H1 (cell line): ENCODE results near the gene PCYT2. TPM values are rescaled to one million over a fixed set of nuclear protein-coding genes. Genes with fewer than 3 reads are reported as not detected.

Source experiments
- CTCF ChIA-PET: fragments of 300-600 bp; sonication (Branson Sonifier 250); formaldehyde crosslinking; loops from one replicate; lab custom pipeline; 2021; ENCODE audit not compliant: partially characterized antibody; lab: Charles Lee
- POLR2A ChIA-PET: fragments of 300-600 bp; sonication (Branson Sonifier 250); formaldehyde crosslinking; loops from one replicate; lab custom pipeline; 2021; ENCODE audit warnings: inconsistent platforms; ENCODE audit not compliant: partially characterized antibody; lab: Charles Lee
- DNase-seq, 2 experiments: peaks; one replicate each; pipeline versions ENCODE4 v3.0.0 to v3.0.0-alpha.2; 2010 to 2022; ENCODE audit warnings: low spot score in 2 of 2, low read depth in 1 of 2, mixed read lengths in 1 of 2
- FAIRE-seq: peaks from 2 replicates; lab custom pipeline; 2011; peaks lifted over from hg19 to GRCh38; lab: Jason Lieb, UNC
- H2AFZ ChIP-seq: 2 replicates; pipeline ENCODE4 v1.8.1; 2012; ENCODE audit warnings: low read length, inconsistent platforms
- H2AK5ac ChIP-seq: 2 replicates; pipeline ENCODE4 v1.6.1; 2013; ENCODE audit warnings: low read depth, low read length
- H2BK120ac ChIP-seq: replicated peaks from 2 replicates; pipeline ENCODE3; 2013; ENCODE audit warnings: low read depth, low read length, inconsistent platforms
- H2BK12ac ChIP-seq: 2 replicates; pipeline ENCODE4 v1.6.1; 2013; ENCODE audit warnings: low read depth, low read length
- H2BK15ac ChIP-seq: 2 replicates; pipeline ENCODE4 v1.6.1; 2013; ENCODE audit warnings: low read length
- H2BK20ac ChIP-seq: 2 replicates; pipeline ENCODE4 v1.6.1; 2013; ENCODE audit warnings: low read length
- H2BK5ac ChIP-seq: 2 replicates; pipeline ENCODE4 v1.6.1; 2013; ENCODE audit warnings: low read depth, low read length
- H3K14ac ChIP-seq: 2 replicates; pipeline ENCODE4 v1.6.1; 2013; ENCODE audit warnings: inconsistent platforms; ENCODE audit not compliant: insufficient read length
- H3K18ac ChIP-seq: 2 replicates; pipeline ENCODE4 v1.6.1; 2013; ENCODE audit warnings: low read length; ENCODE audit errors: extremely low read depth
- H3K23ac ChIP-seq: 2 replicates; pipeline ENCODE4 v1.6.1; 2013; ENCODE audit warnings: inconsistent platforms; ENCODE audit not compliant: insufficient read length
- H3K23me2 ChIP-seq: 2 replicates; pipeline ENCODE4 v1.6.1; 2013; ENCODE audit warnings: low read depth, low read length
- H3K27ac ChIP-seq: 2 replicates; pipeline ENCODE4 v1.6.1; 2011; ENCODE audit warnings: low read depth, low read length, inconsistent platforms
- H3K27me3 ChIP-seq, 4 experiments: replicated peaks in 1 of 4; 1 replicate in 1 of 4; 2 replicates in 3 of 4; pipeline versions ENCODE4 v1.6.1 to v1.8.1; 2011 to 2013; ENCODE audit warnings: low read length in 3 of 4, mild to moderate bottlenecking in 3 of 4, inconsistent platforms in 2 of 4, mixed read lengths in 2 of 4, moderate library complexity in 1 of 4; ENCODE audit not compliant: control insufficient read depth in 3 of 4, insufficient read depth in 3 of 4; ENCODE audit errors: extremely low read depth in 1 of 4
- H3K36me3 ChIP-seq, 4 experiments: 2 replicates each; pipeline versions ENCODE4 v1.6.1 to v1.8.1; 2011 to 2013; ENCODE audit warnings: mild to moderate bottlenecking in 4 of 4, low read length in 3 of 4, moderate library complexity in 2 of 4, control low read depth in 1 of 4, inconsistent platforms in 1 of 4; ENCODE audit not compliant: insufficient read depth in 4 of 4, control insufficient read depth in 2 of 4
- H3K4ac ChIP-seq: replicated peaks from 2 replicates; pipeline ENCODE3; 2013; ENCODE audit warnings: low read length, low read depth, mixed read lengths, inconsistent platforms; ENCODE audit not compliant: insufficient read length
- H3K4me1 ChIP-seq, 4 experiments: replicated peaks in 1 of 4; 1 replicate in 1 of 4; 2 replicates in 3 of 4; pipeline versions ENCODE4 v1.6.1 to v1.8.1; 2011 to 2013; ENCODE audit warnings: low read length in 3 of 4, inconsistent platforms in 2 of 4, mixed read lengths in 1 of 4; ENCODE audit not compliant: insufficient read depth in 4 of 4, control insufficient read depth in 3 of 4
- H3K4me2 ChIP-seq, 2 experiments: 2 replicates each; pipeline versions ENCODE4 v1.6.1 to v1.8.1; 2011 to 2013; ENCODE audit warnings: low read depth in 2 of 2, low read length in 2 of 2, control low read depth in 1 of 2, inconsistent platforms in 1 of 2, mild to moderate bottlenecking in 1 of 2; ENCODE audit not compliant: insufficient read depth in 1 of 2
- H3K4me3 ChIP-seq, 4 experiments: fragments of 200-600, 300-600 bp in 1 of 4; sonication (generic), shearing (Covaris generic), sonication (Bioruptor Twin) in 1 of 4; 2 replicates each; pipeline versions ENCODE4 v1.5.1 to v1.8.1; 2011 to 2016; ENCODE audit warnings: low read length in 4 of 4, low read depth in 3 of 4, control low read depth in 2 of 4, inconsistent platforms in 2 of 4, mild to moderate bottlenecking in 2 of 4, mixed read lengths in 1 of 4, moderate library complexity in 1 of 4; ENCODE audit not compliant: insufficient read depth in 2 of 4; ENCODE audit errors: extremely low read depth in 1 of 4
- H3K56ac ChIP-seq: replicated peaks from 2 replicates; pipeline ENCODE3; 2013; ENCODE audit warnings: low read depth, mild to moderate bottlenecking, mixed read lengths, low read length, inconsistent platforms; ENCODE audit not compliant: insufficient read length
- H3K79me1 ChIP-seq: 2 replicates; pipeline ENCODE4 v1.6.1; 2013; ENCODE audit warnings: low read depth, low read length, control low read depth
- H3K79me2 ChIP-seq, 2 experiments: 2 replicates each; pipeline versions ENCODE4 v1.6.1 to v1.8.1; 2012 to 2013; ENCODE audit warnings: low read length in 2 of 2, mild to moderate bottlenecking in 2 of 2, inconsistent platforms in 1 of 2; ENCODE audit not compliant: insufficient read depth in 2 of 2, control insufficient read depth in 1 of 2
- H3K9ac ChIP-seq, 4 experiments: replicated peaks in 1 of 4; 1 replicate in 1 of 4; 2 replicates in 3 of 4; pipeline versions ENCODE4 v1.6.1 to v1.8.1; 2011 to 2013; ENCODE audit warnings: low read depth in 3 of 4, low read length in 3 of 4, control low read depth in 2 of 4, mild to moderate bottlenecking in 2 of 4, moderate library complexity in 2 of 4, inconsistent platforms in 1 of 4; ENCODE audit errors: extremely low read depth in 1 of 4
- H3K9me3 ChIP-seq, 2 experiments: 2 replicates each; pipeline versions ENCODE4 v1.6.1 to v1.8.1; 2012 to 2013; ENCODE audit warnings: mild to moderate bottlenecking in 2 of 2, moderate library complexity in 2 of 2, control low read depth in 1 of 2, inconsistent platforms in 1 of 2, low read depth in 1 of 2, low read length in 1 of 2, mixed read lengths in 1 of 2; ENCODE audit not compliant: insufficient read depth in 2 of 2
- H4K20me1 ChIP-seq, 2 experiments: replicated peaks in 1 of 2; 2 replicates each; pipeline versions ENCODE3 to v1.8.1; 2011 to 2013; ENCODE audit warnings: inconsistent platforms in 2 of 2, low read length in 2 of 2, mild to moderate bottlenecking in 1 of 2; ENCODE audit not compliant: insufficient read depth in 2 of 2, control insufficient read depth in 1 of 2
- H4K5ac ChIP-seq: 2 replicates; pipeline ENCODE4 v1.6.1; 2013; ENCODE audit warnings: low read length, low read depth, mixed read lengths, inconsistent platforms; ENCODE audit not compliant: insufficient read length
- H4K8ac ChIP-seq: 2 replicates; pipeline ENCODE4 v1.8.0; 2013; ENCODE audit warnings: mild to moderate bottlenecking, moderate library complexity, low read length, inconsistent platforms; ENCODE audit not compliant: insufficient read depth; ENCODE audit errors: extremely low read depth
- H4K91ac ChIP-seq: replicated peaks from 2 replicates; pipeline ENCODE3; 2013; ENCODE audit warnings: low read length, mixed read lengths, inconsistent platforms; ENCODE audit not compliant: insufficient read length
- BCL11A ChIP-seq, 2 experiments: IDR thresholded peaks; one replicate each; pipeline ENCODE4 v1.6.1; 2011; ENCODE audit warnings: low read depth in 2 of 2, low read length in 2 of 2, mild to moderate bottlenecking in 2 of 2
- GTF2F1 ChIP-seq: IDR thresholded peaks from 2 replicates; pipeline ENCODE4 v1.6.1; 2012; ENCODE audit warnings: low read depth, low read length, improper control_type of control experiment, borderline replicate concordance
- MAFK ChIP-seq: IDR thresholded peaks from 2 replicates; pipeline ENCODE4 v1.6.1; 2012; ENCODE audit warnings: low read depth, mild to moderate bottlenecking, improper control_type of control experiment, low read length
- NRF1 ChIP-seq: IDR thresholded peaks from 2 replicates; pipeline ENCODE4 v1.6.1; 2011; ENCODE audit warnings: mild to moderate bottlenecking, low read depth, low read length, improper control_type of control experiment
- POLR2A ChIP-seq, 2 experiments: IDR thresholded peaks; 1 replicate in 1 of 2; 2 replicates in 1 of 2; pipeline ENCODE4 v1.6.1; 2011; ENCODE audit warnings: low read depth in 2 of 2, low read length in 2 of 2, mild to moderate bottlenecking in 2 of 2; ENCODE audit errors: control extremely low read depth in 1 of 2
- RFX5 ChIP-seq: IDR thresholded peaks from 2 replicates; pipeline ENCODE4 v1.6.1; 2011; ENCODE audit warnings: low read depth, low read length, improper control_type of control experiment, borderline replicate concordance
- SP4 ChIP-seq: IDR thresholded peaks from 2 replicates; pipeline ENCODE4 v1.6.1; 2012; ENCODE audit warnings: low read length, inconsistent platforms
- TAF1 ChIP-seq: IDR thresholded peaks from 2 replicates; pipeline ENCODE4 v1.6.1; 2011; ENCODE audit warnings: mild to moderate bottlenecking, low read depth, low read length
- WGBS, 2 experiments: shearing (Covaris generic) in 1 of 2; methylation state at CpG; one replicate each; pipeline versions ENCODE4 v1.1.6 to v1.1.7; 2013 to 2015; ENCODE audit warnings: low lambda C conversion rate in 2 of 2, mixed read lengths in 2 of 2, inconsistent platforms in 1 of 2, low coverage in 1 of 2, missing lambda C conversion rate in 1 of 2; ENCODE audit not compliant: insufficient replicate concordance in 2 of 2, insufficient coverage in 1 of 2, insufficient read length in 1 of 2; ENCODE audit errors: extremely low coverage in 1 of 2, missing lambda C conversion rate in 1 of 2; 5-methylcytosine and 5-hydroxymethylcytosine counted together
- polyA plus RNA-seq, 7 experiments: library from polyadenylated mRNA; depleted of rRNA in 3 of 7; stranded (reverse) in 5 of 7; unstranded in 2 of 7; fragments of >200 nt in 5 of 7; fragments of 200-250 nt in 2 of 7; gene quantifications; 1 replicate in 5 of 7; 2 replicates in 1 of 7; 4 replicates in 1 of 7; pipeline versions ENCODE4 v1.2.1 to v1.2.3, GENCODE V29; 2011 to 2013; ENCODE audit warnings: missing spikeins in 2 of 7, mixed read lengths in 2 of 7
- total RNA-seq: library from RNA; stranded (reverse); fragmentation: NEBNext Ultra II Directional; extraction: Animal tissue kit (Norgen Biotek cat#: 25700); gene quantifications from 2 replicates; pipeline ENCODE4 v1.2.1, GENCODE V29; 2021
- TF ChIP-seq, protein P1 (sequence below), 3 experiments: IDR thresholded peaks; 1 replicate in 2 of 3; 2 replicates in 1 of 3; pipeline versions ENCODE4 v1.5.1 to v1.6.1; 2011; ENCODE audit warnings: low read length in 3 of 3, mild to moderate bottlenecking in 3 of 3, inconsistent platforms in 2 of 3, low read depth in 1 of 3, moderate library complexity in 1 of 3; ENCODE audit not compliant: insufficient read depth in 1 of 3; ENCODE audit errors: control extremely low read depth in 1 of 3

PCYT2 gene
- total and polyA plus RNA-seq, 2 of the 8 experiments (the other 6 are each of a cell fraction or from before 2014, with no cell fraction given): 29.9 to 31.3 TPM

GRCh38 chr17:81926451-81927151, 15.4 kb upstream of the PCYT2 start:
- Histone ChIP-seq H2BK20ac (no peak overlapping the region), H2BK120ac (no peak overlapping the region), H2BK5ac (peak overlapping the region; percentile 75), H2BK12ac (0 out of 2 replicates have a peak overlapping the region, but pooled peaks have one; percentile 68), H4K5ac (peak overlapping the region; percentile 21), H2AK5ac (no peak overlapping the region), H3K18ac (no peak overlapping the region; the same call in 1 of the 2 replicates), H4K20me1 (peaks cover 7 to 25% of the 10 kb centered on the region in 2 experiments), H3K23ac (no peak overlapping the region), H3K4ac (no peak overlapping the region), H3K79me2 (peaks cover 9 to 48% of the 10 kb centered on the region in 2 experiments; a peak in 3 of 4 replicates), H3K4me2 (peak overlapping the region; percentile 78 to 88), H3K9me3 (no peaks in the 10 kb centered on the region), H3K27ac (peak overlapping the region; percentile 72), H3K9ac (peak overlapping the region in 3 of 4 experiments; percentile 45 to 61 (median 52); a peak in 5 of 7 replicates), H3K14ac (no peak overlapping the region), H3K27me3 (peaks cover 0 to 12% (median 9%) of the 10 kb centered on the region in 4 experiments; a peak in 4 of 7 replicates), H4K91ac (no peak overlapping the region), H2AFZ (no peak overlapping the region), H4K8ac (peak overlapping the region; percentile 30), H3K4me3 (peak overlapping the region; percentile 67 to 89 (median 70)), H3K56ac (peak overlapping the region; percentile 27), H3K23me2 (peaks cover 15% of the 10 kb centered on the region; the same call in 1 of the 2 replicates), H3K4me1 (peaks cover 0 to 41% (median 32%) of the 10 kb centered on the region in 4 experiments; a peak in 6 of 7 replicates), H3K36me3 (peaks cover 0 to 11% (median 3%) of the 10 kb centered on the region in 4 experiments; a peak in 4 of 8 replicates), H3K79me1 (peaks cover 31% of the 10 kb centered on the region), H2BK15ac (peak overlapping the region; percentile 81; the same call in 1 of the 2 replicates)
- CTCF ChIA-PET: interaction anchor here (0.6 to 3.0 kb wide), 9 partner anchors 11 to 168 kb away, joined by 3 to 12 read pairs (median 7); no protein-coding TSS in a partner anchor
- FAIRE-seq (no peak), DNase-seq (no peak)
- POLR2A ChIA-PET: interaction anchor here (0.7 to 14.6 kb wide), 26 partner anchors 11 to 172 kb away, joined by 3 to 150 read pairs (median 4); partner anchors contain the start of genes NPB, PCYT2, PYCR1 and SIRT7
- 5% methylated on average over 23 of the region's 46 CpGs; no CpG with 5 or more reads in 1 of the 2 experiments for WGBS, 2 experiments
- TF ChIP-seq TAF1 (peak; percentile 20; the same call in 1 of the 2 replicates), RFX5 (no peak), SP4 (no peak), MAFK (peak; percentile 86; the same call in 1 of the 2 replicates), BCL11A (IDR thresholded peaks at IDR 0.05; ENCODE audit: low read depth in 2 of 2, low read length in 2 of 2) (no peak), GTF2F1 (no peak), POLR2A (IDR thresholded peaks at IDR 0.05; ENCODE audit: control extremely low read depth in 1 of 2, low read depth in 2 of 2, low read length in 2 of 2) (no peak), NRF1 (no peak)
- TF ChIP-seq, protein P1, sequence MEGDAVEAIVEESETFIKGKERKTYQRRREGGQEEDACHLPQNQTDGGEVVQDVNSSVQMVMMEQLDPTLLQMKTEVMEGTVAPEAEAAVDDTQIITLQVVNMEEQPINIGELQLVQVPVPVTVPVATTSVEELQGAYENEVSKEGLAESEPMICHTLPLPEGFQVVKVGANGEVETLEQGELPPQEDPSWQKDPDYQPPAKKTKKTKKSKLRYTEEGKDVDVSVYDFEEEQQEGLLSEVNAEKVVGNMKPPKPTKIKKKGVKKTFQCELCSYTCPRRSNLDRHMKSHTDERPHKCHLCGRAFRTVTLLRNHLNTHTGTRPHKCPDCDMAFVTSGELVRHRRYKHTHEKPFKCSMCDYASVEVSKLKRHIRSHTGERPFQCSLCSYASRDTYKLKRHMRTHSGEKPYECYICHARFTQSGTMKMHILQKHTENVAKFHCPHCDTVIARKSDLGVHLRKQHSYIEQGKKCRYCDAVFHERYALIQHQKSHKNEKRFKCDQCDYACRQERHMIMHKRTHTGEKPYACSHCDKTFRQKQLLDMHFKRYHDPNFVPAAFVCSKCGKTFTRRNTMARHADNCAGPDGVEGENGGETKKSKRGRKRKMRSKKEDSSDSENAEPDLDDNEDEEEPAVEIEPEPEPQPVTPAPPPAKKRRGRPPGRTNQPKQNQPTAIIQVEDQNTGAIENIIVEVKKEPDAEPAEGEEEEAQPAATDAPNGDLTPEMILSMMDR (IDR thresholded peaks at IDR 0.05; ENCODE audit: control extremely low read depth in 1 of 3, insufficient read depth in 1 of 3, low read depth in 1 of 3, low read length in 3 of 3): no peak
